Mammary epithelial cell (primary cell): ENCODE data around the gene PLCG1.

Experiments used
- CTCF ChIP-seq, 2 donors: IDR thresholded peaks in 1 of 2; conservative IDR thresholded peaks in 1 of 2; 2 replicates each; pipeline ENCODE4 v1.5.1; 2011 to 2012; ENCODE audit warnings: inconsistent platforms in 2 of 2, low read length in 2 of 2, mild to moderate bottlenecking in 2 of 2, control low read depth in 1 of 2, low read depth in 1 of 2; ENCODE audit not compliant: insufficient read depth in 1 of 2; ENCODE audit errors: extremely low read depth in 1 of 2
- EZH2 ChIP-seq: IDR thresholded peaks from 2 replicates; pipeline ENCODE4 v1.6.1; 2012; ENCODE audit warnings: low read length, inconsistent platforms, borderline replicate concordance

GRCh38 chr20:41169162-41169690 is 31.9 kb downstream of the PLCG1 start:
- TF ChIP-seq CTCF (conservative IDR thresholded peaks at IDR 0.05 in 1 of 2, IDR thresholded peaks at IDR 0.05 in 1 of 2; ENCODE audit: extremely low read depth in 1 of 2, insufficient read depth in 1 of 2, low read depth in 1 of 2, low read length in 2 of 2) (no peak), EZH2 (no peak)
